HG03442 (cell line): ENCODE data around the gene RAB3C.
A peak's percentile ranks its signal among the peaks of the same experiment; 100 is the strongest.

ENCODE experiments used
- ATAC-seq: cut with Tn5 transposase; IDR thresholded peaks from one replicate; pipeline ENCODE4 v1.9.1; 2021; ENCODE audit warnings: mild to moderate bottlenecking, moderate library complexity; ENCODE audit not compliant: unreplicated experiment

RAB3C gene

GRCh38 chr5:58718269-58718978 is 135.5 kb downstream of the RAB3C start:
- ATAC-seq = no peak

DNA sequence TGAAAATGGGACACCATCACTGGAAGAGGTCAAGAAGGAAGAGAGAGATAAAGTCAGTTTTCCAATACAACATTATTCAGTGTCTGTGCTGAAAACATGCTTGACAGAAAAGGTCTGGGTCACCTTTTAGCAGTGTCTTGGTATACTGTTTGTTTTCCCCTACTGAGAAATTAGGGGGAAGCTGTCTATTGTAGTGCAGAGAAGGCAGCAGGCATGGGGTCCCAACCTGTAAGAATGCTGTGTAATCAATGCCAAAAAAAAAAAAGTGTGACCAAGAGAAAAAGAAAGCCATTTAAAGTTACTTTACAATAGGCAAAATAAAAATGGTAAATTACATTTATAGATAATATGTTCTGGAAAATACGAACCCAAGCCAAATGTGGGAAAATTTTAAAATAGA is 139.3 kb downstream of the RAB3C start:
- ATAC-seq = no peak

DNA sequence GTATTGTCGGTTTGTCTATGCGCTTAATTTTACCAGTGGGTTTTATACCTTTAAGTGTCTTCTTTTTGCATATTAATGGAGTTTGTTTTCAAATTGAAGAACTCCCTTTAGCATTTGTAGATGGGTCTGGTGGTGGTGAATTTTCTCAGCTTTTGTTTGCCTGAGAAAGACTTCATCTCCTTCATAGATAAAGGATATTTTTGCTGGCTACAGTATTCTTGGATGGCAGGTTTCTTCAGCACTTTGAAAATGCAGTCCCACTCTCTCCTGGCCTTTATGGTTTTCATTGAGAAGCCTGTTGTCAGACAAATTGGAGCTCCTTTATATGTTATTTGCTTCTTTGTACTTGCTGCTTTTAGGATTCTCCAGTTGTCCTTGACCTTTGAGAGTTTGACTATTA is 142.1 kb downstream of the RAB3C start:
- ATAC-seq = no peak

GRCh38 chr5:58731641-58732040 is 148.8 kb downstream of the RAB3C start:
- ATAC-seq = no peak

DNA sequence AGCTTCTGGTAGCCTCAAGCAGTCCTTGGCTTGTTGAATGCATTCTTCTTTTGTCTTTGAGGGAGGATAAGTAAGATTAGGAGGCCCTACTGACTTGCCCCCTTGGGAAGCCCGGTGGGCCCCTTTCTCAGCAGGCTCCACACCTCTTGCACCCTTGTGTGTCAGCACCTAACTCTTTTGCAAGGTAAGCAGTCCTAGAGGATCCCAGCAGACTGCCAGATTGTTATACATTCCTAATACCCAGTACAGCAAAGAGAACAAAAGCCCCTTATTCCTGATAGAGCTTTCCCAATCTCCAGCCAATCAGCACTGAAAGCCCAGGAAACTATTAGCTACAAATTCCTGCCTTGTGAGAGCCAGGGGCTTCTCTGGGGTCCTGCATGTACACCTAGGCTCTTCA is 152.8 kb downstream of the RAB3C start:
- no peak for ATAC-seq

- ATAC-seq = no peak
Measured at GRCh38 chr5:58736214-58736613, 153.3 kb downstream of the RAB3C start.

- ATAC-seq = no peak
Measured at GRCh38 chr5:58737671-58738070, 154.8 kb downstream of the RAB3C start.

- ATAC-seq = no peak
Measured at GRCh38 chr5:58738336-58738735, 155.5 kb downstream of the RAB3C start.

- ATAC-seq = no peak
Measured at GRCh38 chr5:58739051-58739450, 156.2 kb downstream of the RAB3C start.

DNA sequence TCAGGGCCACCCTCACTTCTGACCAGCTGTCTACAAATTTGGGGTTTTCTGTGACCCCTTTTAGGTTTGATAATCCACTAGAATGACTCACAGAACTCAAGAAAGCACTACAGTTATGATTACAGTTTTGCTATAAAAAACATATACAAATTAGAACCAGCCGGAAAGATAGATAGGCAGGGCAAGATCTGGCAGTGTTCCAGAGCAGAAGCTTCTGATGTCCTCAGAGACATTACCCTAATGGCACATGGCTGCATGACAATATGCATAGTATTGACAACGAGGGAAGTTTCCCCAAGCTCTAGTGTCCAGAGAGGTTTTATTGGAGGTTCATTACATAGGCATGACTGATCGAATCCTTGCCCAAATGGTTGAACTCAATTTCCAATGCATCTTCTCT is 158.1 kb downstream of the RAB3C start:
- ATAC-seq = no peak

DNA sequence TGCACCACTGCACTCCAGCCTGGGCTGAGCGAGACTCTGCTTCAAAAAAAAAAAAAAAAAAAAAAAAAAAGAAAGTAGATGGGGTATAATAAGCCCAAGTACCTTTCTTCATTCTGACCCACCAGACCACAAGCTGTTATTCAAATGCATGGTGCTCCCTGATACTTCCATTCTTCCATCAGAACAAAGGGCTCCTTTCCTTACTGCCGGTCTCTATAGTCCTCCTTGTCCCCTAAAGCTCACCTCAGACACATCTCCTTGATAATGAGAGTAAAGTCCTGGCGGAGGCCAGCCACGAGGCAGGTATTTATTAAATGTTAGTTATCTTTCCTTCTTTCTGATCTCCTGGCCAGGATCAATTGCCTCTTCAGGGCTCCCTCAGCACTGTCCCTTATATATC is 162.5 kb downstream of the RAB3C start:
- ATAC-seq = no peak

GRCh38 chr5:58746321-58746720 is 163.4 kb downstream of the RAB3C start:
- no peak for ATAC-seq

- ATAC-seq = no peak
Measured at GRCh38 chr5:58750036-58750435, 167.2 kb downstream of the RAB3C start.

- no peak for ATAC-seq
Measured at GRCh38 chr5:58751222-58751837, 168.5 kb downstream of the RAB3C start.

GRCh38 chr5:58752104-58752503 is 169.2 kb downstream of the RAB3C start:
- no peak for ATAC-seq

- no peak for ATAC-seq
Measured at GRCh38 chr5:58753446-58753845, 170.6 kb downstream of the RAB3C start.

GRCh38 chr5:58754250-58754649 is 171.4 kb downstream of the RAB3C start:
- ATAC-seq = no peak

GRCh38 chr5:58755397-58755796 is 172.5 kb downstream of the RAB3C start:
- no peak for ATAC-seq

- ATAC-seq = peak; percentile 88
Measured at GRCh38 chr5:58759745-58760144, 176.9 kb downstream of the RAB3C start.

DNA sequence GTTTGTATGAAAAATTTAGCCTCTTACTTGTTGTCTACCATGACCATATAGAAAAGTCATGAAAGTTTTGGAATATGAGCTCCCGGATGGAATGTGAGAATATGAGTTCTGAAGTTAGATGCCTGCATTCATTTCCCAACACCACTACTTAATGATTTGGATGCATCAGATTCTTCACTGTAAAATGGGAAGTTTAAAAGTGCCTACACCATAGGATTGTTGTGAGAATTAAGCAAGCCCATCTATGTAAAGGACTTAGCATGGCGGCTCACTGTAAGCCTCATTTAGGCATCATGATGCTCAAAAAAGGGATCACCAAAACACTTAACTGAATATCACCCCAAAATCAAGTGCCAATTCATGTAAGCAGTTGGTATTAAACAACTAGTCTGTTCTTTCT is 177.3 kb downstream of the RAB3C start:
- no peak for ATAC-seq

GRCh38 chr5:58761407-58761806 is 178.5 kb downstream of the RAB3C start:
- no peak for ATAC-seq

GRCh38 chr5:58763390-58763789 is 180.5 kb downstream of the RAB3C start:
- ATAC-seq = no peak

DNA sequence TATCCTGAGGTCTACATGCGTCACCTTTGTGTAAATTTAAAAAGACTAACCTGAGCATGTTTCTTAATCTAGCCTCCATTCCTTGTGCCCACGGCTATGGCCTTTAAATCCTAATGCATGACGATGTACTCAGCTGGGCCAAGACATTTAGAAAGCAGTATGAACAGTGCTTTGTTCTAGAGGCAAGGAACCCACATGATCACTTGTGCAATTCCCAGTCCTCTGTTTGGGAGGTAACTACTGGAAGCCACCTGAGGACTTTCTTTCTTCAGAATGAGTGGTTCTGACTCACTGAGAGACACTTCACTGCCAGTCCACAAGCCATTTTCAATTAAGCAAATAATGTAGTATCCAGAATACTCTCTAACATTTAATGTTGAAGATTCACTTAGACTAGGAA is 181.3 kb downstream of the RAB3C start:
- ATAC-seq = no peak
